NCI-H187 (cell line): ENCODE results near the gene SP5.
"Not testable (repeated sequence)": the region's sequence is repeated elsewhere in the genome, so short reads cannot be mapped to it uniquely, and the experiment has no call there.

Experiments
- DNase-seq, 2 experiments: peaks; one replicate each; lab custom pipeline; 2025; lab: John Stamatoyannopoulos, UW

The SP5 gene

GRCh38 chr2:170715062-170715931, at the start of gene SP5:
Gene SP5, plus strand, starts transcription at chr2:170715337. Its CDS starts 176 bp downstream, at chr2:170715513.
- DNase-seq = no peak

- no peak for DNase-seq
These were observed 49.4 kb upstream of the SP5 start for GRCh38 chr2:170665743-170666142.

- no peak for DNase-seq
These were observed 45.2 kb upstream of the SP5 start for GRCh38 chr2:170669909-170670308.

- DNase-seq = no peak
These were observed 44.5 kb upstream of the SP5 start for GRCh38 chr2:170670651-170671050.

- DNase-seq = no peak
These were observed 44.1 kb upstream of the SP5 start for GRCh38 chr2:170671079-170671478.

- DNase-seq = not testable (repeated sequence)
These were observed 40.9 kb upstream of the SP5 start for GRCh38 chr2:170674282-170674681.

GRCh38 chr2:170675701-170676100, 39.4 kb upstream of the SP5 start:
- DNase-seq = no peak

- DNase-seq = no peak
These were observed 35.5 kb upstream of the SP5 start for GRCh38 chr2:170679607-170680079.

GRCh38 chr2:170680172-170680941, 34.8 kb upstream of the SP5 start:
- DNase-seq = no peak

GRCh38 chr2:170681311-170681710, 33.8 kb upstream of the SP5 start:
- no peak for DNase-seq

GRCh38 chr2:170685591-170685990, 29.5 kb upstream of the SP5 start:
- no peak for DNase-seq

GRCh38 chr2:170689481-170689880, 25.7 kb upstream of the SP5 start:
- no peak for DNase-seq

- no peak for DNase-seq
These were observed 24.5 kb upstream of the SP5 start for GRCh38 chr2:170690640-170691039.

- DNase-seq = no peak
These were observed 20.8 kb upstream of the SP5 start for GRCh38 chr2:170694316-170694715.

- DNase-seq = no peak
These were observed 19.4 kb upstream of the SP5 start for GRCh38 chr2:170695521-170696410.

GRCh38 chr2:170696948-170697347, 18.2 kb upstream of the SP5 start:
- DNase-seq = no peak

GRCh38 chr2:170701011-170701410, 14.1 kb upstream of the SP5 start:
- no peak for DNase-seq

- no peak for DNase-seq
These were observed 11.2 kb upstream of the SP5 start for GRCh38 chr2:170703776-170704476.

GRCh38 chr2:170707821-170708795, 7.0 kb upstream of the SP5 start:
- DNase-seq = no peak

- no peak for DNase-seq
These were observed 4.5 kb upstream of the SP5 start for GRCh38 chr2:170710609-170710979.
